Gastroesophageal sphincter (tissue), 3 donors: ENCODE measurements around the gene EIF3B.

Experiments used
- EP300 ChIP-seq: sonication (generic); formaldehyde crosslinking; IDR thresholded peaks from one replicate; pipeline ENCODE4 v1.6.1; 2017; ENCODE audit warnings: antibody characterized with exemption, mild to moderate bottlenecking
- POLR2A ChIP-seq, 2 donors: fragments of 450-650 bp; IDR thresholded peaks; one replicate each; pipeline ENCODE4 v1.6.1; 2017; ENCODE audit warnings: antibody characterized with exemption in 2 of 2, mild to moderate bottlenecking in 2 of 2, moderate library complexity in 1 of 2
- POLR2AphosphoS5 ChIP-seq: sonication (generic); formaldehyde crosslinking; IDR thresholded peaks from one replicate; pipeline ENCODE4 v1.6.1; 2017; ENCODE audit warnings: antibody characterized with exemption
- TF ChIP-seq, protein P1 (sequence below), 4 experiments: fragments of 200-600 bp in 2 of 4; fragments of 450-650 bp in 2 of 4; sonication (generic) in 1 of 4; IDR thresholded peaks; one replicate each; pipeline ENCODE4 v1.5.1; 2017 to 2019; ENCODE audit warnings: antibody characterized with exemption in 4 of 4, mild to moderate bottlenecking in 2 of 4, moderate library complexity in 2 of 4

- TF ChIP-seq, protein P1, sequence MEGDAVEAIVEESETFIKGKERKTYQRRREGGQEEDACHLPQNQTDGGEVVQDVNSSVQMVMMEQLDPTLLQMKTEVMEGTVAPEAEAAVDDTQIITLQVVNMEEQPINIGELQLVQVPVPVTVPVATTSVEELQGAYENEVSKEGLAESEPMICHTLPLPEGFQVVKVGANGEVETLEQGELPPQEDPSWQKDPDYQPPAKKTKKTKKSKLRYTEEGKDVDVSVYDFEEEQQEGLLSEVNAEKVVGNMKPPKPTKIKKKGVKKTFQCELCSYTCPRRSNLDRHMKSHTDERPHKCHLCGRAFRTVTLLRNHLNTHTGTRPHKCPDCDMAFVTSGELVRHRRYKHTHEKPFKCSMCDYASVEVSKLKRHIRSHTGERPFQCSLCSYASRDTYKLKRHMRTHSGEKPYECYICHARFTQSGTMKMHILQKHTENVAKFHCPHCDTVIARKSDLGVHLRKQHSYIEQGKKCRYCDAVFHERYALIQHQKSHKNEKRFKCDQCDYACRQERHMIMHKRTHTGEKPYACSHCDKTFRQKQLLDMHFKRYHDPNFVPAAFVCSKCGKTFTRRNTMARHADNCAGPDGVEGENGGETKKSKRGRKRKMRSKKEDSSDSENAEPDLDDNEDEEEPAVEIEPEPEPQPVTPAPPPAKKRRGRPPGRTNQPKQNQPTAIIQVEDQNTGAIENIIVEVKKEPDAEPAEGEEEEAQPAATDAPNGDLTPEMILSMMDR (IDR thresholded peaks at IDR 0.05) = no peak
- TF ChIP-seq POLR2A (IDR thresholded peaks at IDR 0.05) (no peak), EP300 (no peak), POLR2AphosphoS5 (no peak)
Measured at GRCh38 chr7:2321020-2321419, 33.6 kb upstream of the EIF3B start.
